GM23248 (cell line): ENCODE data around the gene ANKAR. TPM values are rescaled to one million over a fixed set of nuclear protein-coding genes. Genes with fewer than 3 reads are reported as not detected.

ENCODE experiments used
- DNase-seq: peaks from one replicate; pipeline ENCODE4 v3.0.0-alpha.2; 2015
- H2AFZ ChIP-seq: fragments of 200-600 bp; sonication (generic); 2 replicates; pipeline ENCODE4 v1.6.1; 2016; ENCODE audit warnings: antibody characterized with exemption
- H3F3A ChIP-seq: fragments of 200-600 bp; sonication (generic); 2 replicates; pipeline ENCODE4 v1.6.1; 2016; ENCODE audit warnings: mild to moderate bottlenecking, antibody characterized with exemption, mixed run types; ENCODE audit not compliant: insufficient read depth
- H3K27ac ChIP-seq: fragments of 200-600 bp; sonication (generic); 2 replicates; pipeline ENCODE4 v1.5.1; 2016; ENCODE audit warnings: mild to moderate bottlenecking
- H3K27me3 ChIP-seq: fragments of 200-600 bp; sonication (generic); replicated peaks from 2 replicates; pipeline ENCODE4 v1.6.1; 2016; ENCODE audit warnings: mild to moderate bottlenecking; ENCODE audit not compliant: insufficient read depth
- H3K36me3 ChIP-seq: fragments of 200-600 bp; sonication (generic); 2 replicates; pipeline ENCODE4 v1.6.1; 2016; ENCODE audit warnings: low read depth, mild to moderate bottlenecking
- H3K4me1 ChIP-seq: fragments of 200-600 bp; sonication (generic); 2 replicates; pipeline ENCODE4 v1.6.1; 2016; ENCODE audit warnings: mild to moderate bottlenecking; ENCODE audit not compliant: insufficient read depth
- H3K4me2 ChIP-seq: fragments of 200-600 bp; sonication (generic); one replicate; pipeline ENCODE4 v1.6.1; 2016; ENCODE audit warnings: mild to moderate bottlenecking; ENCODE audit not compliant: unreplicated experiment
- H3K4me3 ChIP-seq: fragments of 200-600 bp; sonication (generic); 2 replicates; pipeline ENCODE4 v1.5.1; 2016; ENCODE audit warnings: mild to moderate bottlenecking
- H3K79me2 ChIP-seq: fragments of 200-600 bp; sonication (generic); 2 replicates; pipeline ENCODE4 v1.6.1; 2016; ENCODE audit warnings: mild to moderate bottlenecking; ENCODE audit not compliant: insufficient read depth
- H3K9ac ChIP-seq: fragments of 200-600 bp; sonication (generic); 2 replicates; pipeline ENCODE4 v1.6.1; 2016; ENCODE audit warnings: mild to moderate bottlenecking
- H3K9me2 ChIP-seq: fragments of 200-600 bp; sonication (generic); 2 replicates; pipeline ENCODE4 v1.6.1; 2016; ENCODE audit warnings: mixed run types, mild to moderate bottlenecking, moderate library complexity; ENCODE audit not compliant: insufficient read depth
- H3K9me3 ChIP-seq: fragments of 200-600 bp; sonication (generic); one replicate; pipeline ENCODE4 v1.6.1; 2017; ENCODE audit warnings: low read depth
- H4K20me1 ChIP-seq: fragments of 200-600 bp; sonication (generic); 2 replicates; pipeline ENCODE4 v1.6.0; 2016; ENCODE audit not compliant: insufficient read depth
- EZH2 ChIP-seq: fragments of 200-600 bp; sonication (generic); IDR thresholded peaks from 2 replicates; pipeline ENCODE4 v1.6.1; 2018; ENCODE audit warnings: antibody characterized with exemption, mild to moderate bottlenecking; ENCODE audit not compliant: insufficient read depth, poor library complexity, severe bottlenecking
- EZH2phosphoT487 ChIP-seq: fragments of 200-600 bp; sonication (generic); IDR thresholded peaks from 2 replicates; pipeline ENCODE4 v1.6.1; 2018; ENCODE audit warnings: antibody characterized with exemption, moderate library complexity, mild to moderate bottlenecking, low read depth; ENCODE audit not compliant: insufficient read depth
- WGBS, 2 experiments: methylation state at CpG; one replicate each; pipeline ENCODE4 v1.1.6; 2015 to 2017; ENCODE audit warnings: low lambda C conversion rate in 2 of 2, low coverage in 1 of 2; ENCODE audit errors: missing lambda C conversion rate in 2 of 2; 5-methylcytosine and 5-hydroxymethylcytosine counted together
- in situ Hi-C: fragments of 300-500 bp; cut with MboI; formaldehyde crosslinking; loops from 2 replicates; pipeline ENCODE4 v1.15.0; 2020
- polyA plus RNA-seq: library from polyadenylated mRNA; unstranded; fragments of >200 nt; fragmentation: Nextera tagmentation; extraction: Ambion mirVana; gene quantifications from 2 replicates; pipeline ENCODE4 v1.2.1, GENCODE V29; 2016
- total RNA-seq: library from RNA; depleted of rRNA; stranded (reverse); fragments of >200 nt; shearing (Covaris generic); gene quantifications from 2 replicates; pipeline ENCODE4 v1.2.3, GENCODE V29; 2014

Gene ANKAR
- total and polyA plus RNA-seq, 2 experiments from 2014 or later = 3.1 to 3.4 TPM

- H3K4me1 ChIP-seq = peaks cover under 1% of the 10 kb centered on the region; the same call in 1 of the 2 replicates
- no peaks in the 10 kb centered on the region for H3K36me3 ChIP-seq
- H3F3A ChIP-seq = peaks cover 3% of the 10 kb centered on the region; the same call in 1 of the 2 replicates
- in situ Hi-C loops = no loop called here
- no peak for DNase-seq
- WGBS, 2 experiments = 51 to 58% methylated on average over 3 of the region's 3 CpGs
- TF ChIP-seq EZH2 = no peak
- no peak for TF ChIP-seq EZH2phosphoT487
- no peak overlapping the region for H3K4me2 ChIP-seq
- H3K79me2 ChIP-seq = no peaks in the 10 kb centered on the region
- H3K27me3 ChIP-seq = no peaks in the 10 kb centered on the region
- H3K9ac ChIP-seq = no peak overlapping the region
- H2AFZ ChIP-seq = no peak overlapping the region
- no peaks in the 10 kb centered on the region for H3K9me3 ChIP-seq
- no peaks in the 10 kb centered on the region for H3K9me2 ChIP-seq
- H3K4me3 ChIP-seq = no peak overlapping the region
- H3K27ac ChIP-seq = no peak overlapping the region
- no peaks in the 10 kb centered on the region for H4K20me1 ChIP-seq
Measured at GRCh38 chr2:189654641-189655040, 19.8 kb upstream of the ANKAR start.

DNA sequence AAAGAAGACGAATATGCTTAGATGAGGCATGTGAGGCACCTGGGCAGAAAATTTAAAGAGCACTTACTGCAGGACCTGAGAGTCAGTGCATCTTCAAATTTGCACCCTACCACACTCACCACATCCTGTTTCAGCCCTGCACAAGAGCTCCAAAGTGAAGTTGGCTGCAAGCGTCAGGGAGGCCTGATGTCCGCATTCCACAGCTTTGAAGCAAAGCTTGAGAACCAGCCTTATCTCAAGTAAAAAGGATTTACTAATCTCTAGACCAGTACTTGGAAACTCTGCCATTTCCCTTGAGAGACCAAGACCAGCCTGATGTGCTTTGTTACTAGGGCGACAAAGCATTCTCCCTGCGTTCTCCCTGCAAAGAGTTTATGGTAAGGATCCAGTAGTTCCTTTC lies 16.6 kb upstream of the ANKAR start:
- Histone ChIP-seq H3K9me3 (no peaks in the 10 kb centered on the region), H3K4me1 (peaks cover 7% of the 10 kb centered on the region), H3K79me2 (peaks cover 16% of the 10 kb centered on the region), H3K4me2 (no peak overlapping the region), H3K27me3 (no peaks in the 10 kb centered on the region), H3K27ac (no peak overlapping the region), H3K9me2 (no peaks in the 10 kb centered on the region), H3K36me3 (no peaks in the 10 kb centered on the region), H2AFZ (no peak overlapping the region), H4K20me1 (no peaks in the 10 kb centered on the region), H3K4me3 (no peak overlapping the region), H3F3A (no peaks in the 10 kb centered on the region), H3K9ac (no peak overlapping the region)
- in situ Hi-C loops = no loop called here
- WGBS, 2 experiments = 86 to 88% methylated on average over 5 of the region's 5 CpGs
- TF ChIP-seq EZH2phosphoT487 (no peak), EZH2 (no peak)
- DNase-seq = no peak

DNA sequence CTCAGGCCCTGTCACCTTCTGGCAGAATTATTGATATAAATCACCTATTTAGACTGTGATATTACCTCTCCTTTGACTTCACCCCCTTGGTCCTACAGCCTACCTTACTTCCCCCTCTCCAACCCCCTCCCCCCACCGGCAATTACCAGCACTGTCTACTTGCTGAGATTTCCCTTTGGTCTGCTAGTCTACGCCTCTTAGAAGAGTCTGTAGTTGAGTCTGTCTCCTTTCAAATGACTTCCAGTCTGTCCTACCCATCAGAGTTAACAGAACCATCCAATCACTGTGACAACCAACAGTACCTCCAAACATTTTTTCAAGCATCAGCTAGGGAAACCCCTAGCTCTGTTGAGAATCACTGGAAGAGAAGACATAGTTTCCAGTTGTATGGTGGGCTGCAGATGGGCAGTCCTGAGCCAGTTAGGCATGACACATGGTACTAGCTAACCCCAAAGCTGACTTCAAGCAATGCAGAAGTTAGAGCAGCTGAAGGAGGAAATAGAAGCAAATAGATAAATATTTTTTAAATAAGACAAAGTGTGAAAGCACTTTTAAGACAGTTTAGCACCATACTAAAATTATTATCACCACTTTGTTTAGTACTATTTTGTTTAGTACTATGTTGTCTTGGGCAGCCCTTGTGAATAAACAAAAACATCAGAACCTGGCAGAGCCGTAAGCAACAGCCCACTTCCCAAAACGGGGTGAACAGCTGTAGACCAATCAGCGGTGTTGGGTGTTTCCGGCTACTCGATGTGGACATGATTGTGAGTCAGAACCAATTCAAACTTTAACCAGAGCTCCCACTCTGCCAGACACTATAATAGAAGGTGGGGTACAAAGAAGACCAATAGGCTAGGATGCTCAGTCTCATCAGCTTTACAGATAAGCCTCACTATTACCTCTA lies 15.9 kb upstream of the ANKAR start:
- Histone ChIP-seq H3K4me2 (no peak overlapping the region), H3K9ac (no peak overlapping the region), H3K79me2 (peaks cover 23% of the 10 kb centered on the region), H3K27me3 (no peaks in the 10 kb centered on the region), H3K9me2 (no peaks in the 10 kb centered on the region), H3F3A (no peaks in the 10 kb centered on the region), H2AFZ (peak overlapping the region; percentile 44; the same call in 1 of the 2 replicates), H3K36me3 (no peaks in the 10 kb centered on the region), H3K9me3 (no peaks in the 10 kb centered on the region), H3K4me1 (peaks cover 7% of the 10 kb centered on the region), H4K20me1 (no peaks in the 10 kb centered on the region), H3K27ac (no peak overlapping the region), H3K4me3 (no peak overlapping the region)
- TF ChIP-seq EZH2phosphoT487 (no peak), EZH2 (no peak)
- peak; percentile 11 for DNase-seq
- WGBS, 2 experiments = 44 to 49% methylated on average over 7 of the region's 7 CpGs
- in situ Hi-C loops = no loop called here

DNA sequence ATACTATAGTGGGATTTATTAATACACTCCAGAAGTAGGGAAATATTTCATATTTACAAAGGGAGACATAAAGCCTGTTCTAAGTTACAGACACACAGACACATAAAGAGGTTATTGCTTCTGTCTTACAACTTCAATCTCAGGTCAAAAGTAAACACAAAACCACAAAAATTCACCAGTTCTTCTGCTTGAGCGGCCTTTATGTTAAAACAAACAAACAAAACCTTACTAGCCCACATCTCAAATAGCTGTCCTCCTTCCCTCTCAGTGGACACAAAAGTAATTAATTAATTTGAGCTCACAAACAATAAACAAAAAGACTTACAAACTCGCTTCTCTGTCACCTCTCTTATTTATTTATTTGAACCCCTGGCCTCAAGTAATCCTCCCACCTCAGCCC lies 14.7 kb upstream of the ANKAR start:
- TF ChIP-seq EZH2phosphoT487 (no peak), EZH2 (no peak)
- in situ Hi-C loops = no loop called here
- no peak overlapping the region for H3K9ac ChIP-seq
- H2AFZ ChIP-seq = peak overlapping the region; percentile 44; the same call in 1 of the 2 replicates
- no peaks in the 10 kb centered on the region for H3K9me2 ChIP-seq
- H3K79me2 ChIP-seq = peaks cover 35% of the 10 kb centered on the region
- H3K27ac ChIP-seq = no peak overlapping the region
- DNase-seq = no peak
- no peak overlapping the region for H3K4me3 ChIP-seq
- WGBS, 2 experiments = 11 to 24% methylated on average over 2 of the region's 2 CpGs
- no peaks in the 10 kb centered on the region for H3F3A ChIP-seq
- H3K27me3 ChIP-seq = no peaks in the 10 kb centered on the region
- peaks cover 10% of the 10 kb centered on the region for H3K4me1 ChIP-seq
- no peaks in the 10 kb centered on the region for H3K9me3 ChIP-seq
- H3K4me2 ChIP-seq = no peak overlapping the region
- no peaks in the 10 kb centered on the region for H4K20me1 ChIP-seq
- no peaks in the 10 kb centered on the region for H3K36me3 ChIP-seq
